Measurements from ENCODE around the gene TTC38.

The TTC38 gene

DNA sequence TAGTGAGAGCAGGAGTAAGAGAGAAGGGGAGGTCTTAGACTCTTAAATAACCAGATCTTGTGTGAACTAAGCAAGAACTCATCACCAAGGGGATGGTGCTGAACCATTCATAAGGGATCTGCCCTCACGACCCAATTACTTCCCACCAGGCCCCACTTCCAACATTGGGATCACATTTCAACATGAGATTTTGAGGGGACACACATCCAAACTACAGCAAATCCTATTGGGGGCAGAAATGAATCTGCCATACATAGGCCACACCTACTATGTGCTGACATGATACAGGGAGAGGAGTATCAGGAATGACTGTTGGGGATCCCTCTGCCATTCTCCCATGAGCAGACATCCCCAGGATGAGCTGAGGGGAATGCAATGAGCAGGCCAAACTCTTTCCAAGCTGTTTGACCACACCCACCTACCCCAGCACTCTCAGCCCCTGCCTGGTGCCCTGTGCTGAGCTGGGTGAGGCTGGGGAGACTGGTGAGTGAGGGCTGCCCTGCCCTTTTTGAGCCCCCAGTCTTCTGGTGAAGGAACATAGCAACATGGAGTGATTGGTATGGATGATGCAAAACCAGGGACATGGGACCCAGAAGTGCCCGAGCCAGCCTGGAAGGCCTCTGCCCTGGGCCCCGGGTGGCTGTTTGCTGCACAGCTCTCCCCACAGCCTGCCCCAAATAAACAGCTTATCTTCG is 27.6 kb downstream of the TTC38 start:
- in situ Hi-C loops (cut with MboI; ENCODE audit: low sequenced_read_pairs): no loop called here

DNA sequence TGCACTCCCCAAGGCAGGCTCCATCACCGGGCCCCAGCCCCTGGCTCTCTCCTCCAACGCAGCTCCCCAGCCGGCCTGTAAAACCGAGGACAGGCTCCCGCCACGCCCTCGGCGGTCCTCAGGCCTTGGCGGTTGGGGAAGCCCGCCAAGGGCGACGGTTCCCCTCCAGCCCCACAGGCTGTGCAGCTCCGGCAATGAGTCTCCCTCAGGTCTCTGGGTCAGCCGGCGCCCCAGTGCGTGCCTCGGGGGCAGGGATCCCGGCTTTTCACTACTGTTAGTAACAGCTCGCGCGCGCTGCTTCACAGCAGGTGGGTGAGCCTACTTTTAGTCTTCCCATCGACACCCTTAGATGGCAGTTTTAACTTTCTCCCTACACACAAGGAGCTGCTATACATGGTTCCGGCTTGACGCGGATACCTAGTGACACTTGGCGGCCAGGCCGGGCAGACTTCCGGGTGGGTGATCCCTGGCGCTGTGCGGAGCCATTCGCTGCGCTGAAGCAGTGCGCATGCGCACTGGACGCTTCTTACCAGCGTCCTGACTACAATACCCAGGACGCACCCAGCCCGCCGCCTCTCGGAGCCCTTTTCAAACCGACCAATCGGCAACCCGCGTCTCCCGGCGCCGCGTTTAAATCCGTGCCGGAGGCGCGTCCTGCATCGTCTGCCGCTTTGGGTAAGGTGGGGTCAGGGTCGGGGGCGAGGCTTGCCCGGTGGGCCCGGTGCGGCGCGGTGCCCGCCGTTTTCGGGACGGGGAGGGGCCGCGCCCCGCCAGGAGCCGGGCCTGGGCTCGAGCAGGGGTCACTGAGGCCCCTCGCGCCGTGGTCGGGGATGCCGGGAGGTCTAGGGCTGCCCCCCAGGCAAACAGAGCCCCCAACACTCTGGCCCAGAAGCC is 28.7 kb downstream of the TTC38 start, which contains the start of gene GTSE1:
Gene GTSE1, plus strand, starts transcription at position 614 of the 894 bp plus-strand sequence. CDS start 531 bp downstream, outside the sequence.
- in situ Hi-C loops (cut with MboI; ENCODE audit: low sequenced_read_pairs): no loop called here

DNA sequence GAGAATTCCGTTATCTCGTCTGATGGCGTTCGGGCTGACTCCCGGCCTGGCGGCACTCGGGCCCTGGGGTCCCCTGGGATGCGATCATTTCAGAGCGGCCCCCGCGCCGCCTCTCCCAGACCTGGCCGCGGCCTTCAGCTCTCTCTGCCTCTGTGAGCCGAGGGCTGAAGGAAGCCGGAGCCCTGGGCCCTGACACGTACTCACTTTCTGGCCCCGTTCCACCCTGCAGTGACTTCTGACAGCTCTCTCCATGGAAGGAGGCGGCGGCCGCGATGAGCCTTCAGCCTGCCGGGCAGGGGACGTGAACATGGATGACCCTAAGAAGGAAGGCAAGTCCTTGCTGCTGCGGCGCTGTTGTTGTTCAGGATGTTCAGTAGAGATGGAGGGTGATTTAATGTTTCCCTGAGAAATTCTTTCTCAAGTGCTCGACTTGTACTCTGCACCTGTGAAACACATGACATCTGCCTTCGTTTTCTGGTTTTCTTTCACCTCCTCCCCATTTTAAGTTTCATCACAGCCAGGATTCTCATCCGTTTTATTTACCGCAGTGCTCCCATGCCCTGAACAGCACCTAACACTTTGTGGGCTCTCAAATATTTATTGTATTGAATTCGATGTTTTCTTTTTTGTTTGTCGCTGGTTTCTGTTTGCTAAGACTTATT is 29.5 kb downstream of the TTC38 start:
- in situ Hi-C loops (cut with MboI; ENCODE audit: low sequenced_read_pairs): no loop called here

DNA sequence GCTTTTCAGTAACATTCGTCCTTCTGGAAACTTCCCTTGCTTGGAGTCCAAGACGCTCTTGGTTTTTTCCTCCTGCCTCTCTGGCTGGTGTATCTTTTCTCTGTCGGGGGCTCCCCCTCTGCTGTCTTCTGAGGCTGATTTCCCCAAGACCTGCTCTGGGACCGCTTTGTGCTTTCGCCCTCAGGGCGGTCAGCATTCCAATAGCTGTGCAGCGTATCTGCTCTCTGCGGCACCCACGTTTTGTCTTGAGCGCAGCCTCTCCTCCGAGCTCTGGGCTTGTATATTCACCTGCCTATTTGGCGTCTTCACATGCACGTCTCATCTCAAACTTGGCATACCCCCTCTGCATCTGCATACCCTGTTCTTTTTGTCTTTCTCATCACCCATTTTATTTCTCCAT is 31.3 kb downstream of the TTC38 start:
- in situ Hi-C loops (cut with MboI; ENCODE audit: low sequenced_read_pairs): no loop called here

DNA sequence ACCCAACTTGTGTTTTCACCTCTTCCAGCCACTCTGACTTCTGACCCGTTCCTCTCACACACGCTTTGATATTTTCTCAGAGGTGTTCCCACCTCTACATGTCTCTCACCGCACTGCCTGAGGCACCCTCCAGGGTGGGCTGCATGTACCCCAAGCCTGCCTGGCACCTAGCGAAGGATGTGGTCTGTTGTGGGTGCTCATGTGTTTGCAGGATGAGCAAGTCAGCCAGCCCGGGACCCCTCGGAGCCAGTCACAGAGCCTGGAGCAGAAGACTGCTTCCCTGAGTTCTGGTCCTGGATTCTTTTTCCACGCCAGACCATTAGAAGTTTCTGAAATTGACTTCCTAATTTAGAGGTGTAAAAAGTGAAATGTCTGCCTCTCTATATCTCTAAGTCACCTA is 32.7 kb downstream of the TTC38 start:
- in situ Hi-C loops (cut with MboI; ENCODE audit: low sequenced_read_pairs): loop anchor here (25.0 kb wide), 1 partner anchor 288 kb away; no protein-coding TSS in a partner anchor

GRCh38 chr22:46303347-46303965 is 35.6 kb downstream of the TTC38 start:
- in situ Hi-C loops (cut with MboI; ENCODE audit: low sequenced_read_pairs): loop anchor here (25.0 kb wide), 1 partner anchor 291 kb away; no protein-coding TSS in a partner anchor

- in situ Hi-C loops (cut with MboI; ENCODE audit: low sequenced_read_pairs): loop anchor here (25.0 kb wide), 1 partner anchor 296 kb away; no protein-coding TSS in a partner anchor
Observed at GRCh38 chr22:46308283-46308988, 40.6 kb downstream of the TTC38 start.

DNA sequence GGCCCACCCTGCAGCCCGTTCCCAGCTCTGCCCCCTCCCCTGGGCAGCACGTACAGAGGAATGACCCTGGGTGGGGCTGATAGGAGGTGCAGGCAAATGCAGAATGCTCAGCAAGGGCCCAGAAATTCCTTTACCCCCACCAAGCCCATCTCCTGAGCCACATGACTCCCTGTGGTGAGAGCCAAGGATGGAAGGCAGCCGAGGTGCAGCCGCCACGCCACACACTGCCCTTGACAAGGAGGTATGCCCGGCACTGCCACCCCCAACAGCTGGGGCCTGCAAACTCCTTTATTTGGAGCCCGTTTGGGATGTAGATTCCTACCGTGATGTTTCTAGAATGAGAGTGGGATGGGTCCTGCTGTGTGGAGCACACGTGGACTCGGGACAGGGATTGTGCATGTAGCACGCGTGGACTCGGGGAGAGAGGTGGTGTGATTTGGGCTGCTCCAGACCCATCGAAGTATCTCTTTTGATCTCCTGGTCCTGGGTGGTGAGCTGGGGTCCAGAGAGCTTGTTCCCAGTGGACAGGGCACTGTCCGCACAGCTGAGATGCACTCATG is 41.8 kb downstream of the TTC38 start:
- in situ Hi-C loops (cut with MboI; ENCODE audit: low sequenced_read_pairs): loop anchor here (10.0 to 25.0 kb wide), 2 partner anchors 185 to 297 kb away; no protein-coding TSS in a partner anchor

DNA sequence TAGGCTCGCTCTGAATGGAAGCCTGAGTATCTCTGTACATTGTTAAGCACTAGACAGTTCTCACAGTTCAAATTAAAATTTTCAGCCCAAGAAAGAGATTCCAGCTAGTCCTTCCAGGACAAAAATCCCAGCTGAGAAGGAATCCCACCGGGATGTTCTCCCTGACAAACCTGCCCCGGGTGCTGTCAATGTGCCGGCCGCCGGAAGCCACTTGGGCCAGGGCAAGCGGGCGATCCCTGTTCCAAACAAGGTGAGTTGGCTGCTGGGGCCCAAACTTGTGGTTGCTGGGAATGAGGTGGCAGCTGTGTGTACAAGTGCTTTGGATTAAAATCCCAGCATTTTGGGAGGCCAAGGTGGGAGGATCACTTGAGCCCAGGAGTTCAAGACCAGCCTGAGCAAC is 44.2 kb downstream of the TTC38 start:
- in situ Hi-C loops (cut with MboI; ENCODE audit: low sequenced_read_pairs): loop anchor here (10.0 to 25.0 kb wide), 2 partner anchors 187 to 300 kb away; no protein-coding TSS in a partner anchor

- in situ Hi-C loops (cut with MboI; ENCODE audit: low sequenced_read_pairs): loop anchor here (10.0 to 25.0 kb wide), 2 partner anchors 188 to 301 kb away; no protein-coding TSS in a partner anchor
Observed at GRCh38 chr22:46312848-46313247, 45.0 kb downstream of the TTC38 start.

GRCh38 chr22:46315976-46316375 is 48.2 kb downstream of the TTC38 start:
- in situ Hi-C loops (cut with MboI; ENCODE audit: low sequenced_read_pairs): loop anchor here (10.0 to 25.0 kb wide), 2 partner anchors 191 to 304 kb away; no protein-coding TSS in a partner anchor

- in situ Hi-C loops (cut with MboI; ENCODE audit: low sequenced_read_pairs): loop anchor here (10.0 to 25.0 kb wide), 2 partner anchors 193 to 305 kb away; no protein-coding TSS in a partner anchor
Observed at GRCh38 chr22:46317646-46318045, 49.8 kb downstream of the TTC38 start.

DNA sequence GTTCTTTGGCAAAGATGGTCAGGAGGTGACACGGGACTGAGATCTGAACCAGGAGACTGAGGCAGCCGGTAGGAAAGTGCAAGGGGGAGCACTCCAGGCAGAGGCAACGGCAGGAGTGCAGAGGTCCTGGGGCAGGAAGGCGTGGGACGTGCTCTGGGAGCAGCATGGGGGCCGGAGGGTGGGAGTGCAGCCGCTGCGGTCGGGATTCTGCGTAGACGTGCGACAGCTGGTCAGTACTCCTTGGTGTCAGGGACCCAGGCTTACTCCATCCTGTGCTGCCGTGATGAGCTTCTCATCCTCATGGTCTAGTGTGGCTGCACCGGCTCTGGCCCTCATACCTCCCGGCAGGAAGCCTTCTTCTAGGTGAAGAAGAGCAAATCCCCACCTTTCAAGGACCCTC is 50.8 kb downstream of the TTC38 start:
- in situ Hi-C loops (cut with MboI; ENCODE audit: low sequenced_read_pairs): loop anchor here (10.0 to 25.0 kb wide), 2 partner anchors 194 to 306 kb away; no protein-coding TSS in a partner anchor

DNA sequence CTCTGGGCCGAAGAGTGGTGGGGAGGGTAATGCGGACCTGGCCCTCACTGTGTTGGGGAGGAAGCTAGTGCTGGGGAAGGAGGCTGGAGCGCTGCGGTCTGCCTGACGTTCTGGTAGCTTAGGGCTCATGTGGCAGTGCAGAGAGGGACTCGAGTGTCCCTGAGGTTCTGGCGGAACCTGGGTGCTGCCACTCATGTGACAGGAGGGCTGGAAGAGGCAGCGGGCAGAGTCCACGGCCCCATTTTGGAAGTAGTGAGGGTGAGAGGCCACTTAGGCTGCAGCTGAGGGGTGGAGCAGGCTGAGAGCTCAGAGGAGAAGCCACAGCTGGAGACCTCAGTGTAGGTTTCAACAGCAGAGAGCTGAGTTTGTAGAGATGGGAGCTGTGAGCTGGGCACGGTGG is 51.5 kb downstream of the TTC38 start:
- in situ Hi-C loops (cut with MboI; ENCODE audit: low sequenced_read_pairs): loop anchor here (10.0 to 25.0 kb wide), 2 partner anchors 195 to 307 kb away; no protein-coding TSS in a partner anchor

DNA sequence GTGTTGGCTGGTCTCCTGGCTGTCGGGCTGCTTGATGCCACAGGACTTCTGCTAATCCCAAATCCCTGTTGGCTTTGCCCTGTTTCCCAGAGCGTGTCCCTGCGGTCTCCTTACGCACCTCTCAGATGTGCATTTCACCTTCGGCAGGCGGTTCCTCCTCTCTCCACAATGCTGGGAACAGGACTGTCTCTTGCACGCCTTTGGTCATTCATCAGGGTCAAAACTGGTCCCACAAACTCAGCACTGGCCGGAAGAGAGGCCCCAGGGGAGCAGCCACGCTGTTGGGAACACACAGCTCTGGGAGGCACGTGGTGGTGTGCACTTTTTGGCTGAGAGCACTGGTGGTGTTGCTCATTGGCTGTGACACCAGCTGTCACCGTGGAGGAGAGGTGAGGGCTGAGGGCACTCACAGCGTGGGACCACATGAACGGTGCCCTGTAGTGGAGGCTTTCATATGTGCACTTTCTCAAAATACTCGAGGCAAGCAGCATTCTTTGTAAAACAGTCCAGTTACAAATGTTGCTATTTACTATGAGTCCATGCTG is 52.4 kb downstream of the TTC38 start:
- in situ Hi-C loops (cut with MboI; ENCODE audit: low sequenced_read_pairs): loop anchor here (25.0 kb wide), 1 partner anchor 308 kb away; no protein-coding TSS in a partner anchor

DNA sequence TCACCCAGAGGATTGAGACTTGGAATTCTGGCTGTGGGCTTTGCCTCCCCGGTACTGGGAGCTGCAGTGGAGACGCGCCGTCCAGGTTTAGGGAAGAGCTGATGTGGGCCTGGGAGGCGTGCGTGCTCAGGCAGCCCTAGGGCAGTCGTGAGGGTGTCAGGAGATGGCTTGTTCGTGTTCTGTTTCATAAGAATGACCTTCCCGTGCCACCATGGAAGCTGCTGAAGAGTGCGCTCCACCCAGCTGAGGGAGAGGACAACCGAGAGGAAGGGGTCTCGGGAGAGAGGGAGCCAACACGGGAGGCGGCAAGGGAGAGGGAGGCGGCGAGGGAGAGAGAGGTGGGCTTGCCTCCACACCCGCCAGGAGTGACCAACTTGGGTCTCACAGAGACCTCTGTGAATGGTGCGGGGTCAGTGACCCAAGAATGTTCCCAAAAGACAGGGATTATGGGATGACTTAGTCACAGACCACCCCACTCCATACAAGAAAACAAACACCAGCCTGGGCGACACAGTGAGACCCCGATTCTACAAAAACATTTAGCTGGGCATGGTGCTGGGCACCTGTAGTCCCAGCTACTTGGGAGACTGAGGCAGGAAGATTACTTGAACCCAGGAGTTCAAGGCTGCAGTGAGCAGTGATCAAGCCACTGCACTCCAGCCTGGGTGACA is 53.0 kb downstream of the TTC38 start:
- in situ Hi-C loops (cut with MboI; ENCODE audit: low sequenced_read_pairs): loop anchor here (25.0 kb wide), 1 partner anchor 309 kb away; no protein-coding TSS in a partner anchor

DNA sequence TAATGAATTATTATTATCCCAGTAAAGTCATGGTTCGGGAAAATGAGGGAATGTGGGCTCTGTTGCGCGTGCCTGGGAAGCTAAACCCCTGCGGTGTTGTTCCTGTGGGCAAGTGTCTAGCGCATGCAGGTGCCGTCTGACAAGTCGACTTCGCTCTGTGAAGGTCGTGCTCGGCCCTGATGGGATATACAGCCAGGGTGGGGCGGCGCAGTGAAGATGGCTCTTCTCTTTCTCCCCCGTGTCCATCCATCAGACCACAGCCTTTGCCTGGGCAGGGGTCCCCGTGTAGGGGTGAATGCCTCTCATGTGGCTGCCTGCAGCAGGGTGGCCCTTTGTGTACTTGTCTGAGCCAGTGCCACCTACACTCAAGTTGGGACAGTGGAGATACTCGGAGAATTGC is 54.9 kb downstream of the TTC38 start:
- in situ Hi-C loops (cut with MboI; ENCODE audit: low sequenced_read_pairs): loop anchor here (25.0 kb wide), 1 partner anchor 310 kb away; no protein-coding TSS in a partner anchor

DNA sequence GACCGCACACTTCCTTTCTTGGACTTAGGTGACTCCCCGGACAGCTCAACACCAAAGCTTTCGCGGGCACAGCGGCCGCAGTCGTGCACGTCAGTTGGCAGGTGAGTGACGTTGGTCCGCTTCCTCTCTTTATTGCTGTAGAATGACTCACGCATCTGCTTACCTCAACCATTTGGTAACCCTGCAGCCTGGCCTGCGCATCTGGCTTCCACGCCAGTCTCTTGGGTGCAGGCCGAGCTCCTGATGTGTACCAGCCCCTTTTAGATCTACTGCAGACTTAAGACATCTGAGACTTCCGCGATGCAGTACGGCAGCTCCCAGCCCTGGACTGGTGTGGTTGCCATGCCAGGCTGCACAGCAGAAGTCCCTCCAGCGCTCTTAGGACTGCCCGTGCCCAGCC is 55.4 kb downstream of the TTC38 start:
- in situ Hi-C loops (cut with MboI; ENCODE audit: low sequenced_read_pairs): loop anchor here (25.0 kb wide), 1 partner anchor 311 kb away; no protein-coding TSS in a partner anchor
